IgD-negative memory B cell (primary cell): ENCODE results near the gene EPC1. TPM values are rescaled to one million over a fixed set of nuclear protein-coding genes. Genes with fewer than 3 reads are reported as not detected.
"Not testable (repeated sequence)": the region's sequence is repeated elsewhere in the genome, so short reads cannot be mapped to it uniquely, and the experiment has no call there.

Source experiments
- H3K27ac Mint-ChIP-seq, 3 donors: one replicate each; pipeline ENCODE4 v1.8.0; 2020 to 2022; ENCODE audit warnings: mild to moderate bottlenecking in 3 of 3, mixed read lengths in 3 of 3, moderate library complexity in 1 of 3
- H3K27me3 Mint-ChIP-seq: one replicate; pipeline ENCODE4 v1.8.0; 2021; ENCODE audit warnings: mixed read lengths
- H3K36me3 Mint-ChIP-seq: one replicate; pipeline ENCODE4 v1.8.0; 2020; ENCODE audit warnings: mild to moderate bottlenecking, mixed read lengths
- H3K4me1 Mint-ChIP-seq, 3 donors: one replicate each; pipeline ENCODE4 v1.8.0; 2020 to 2022; ENCODE audit warnings: mixed read lengths in 3 of 3, mild to moderate bottlenecking in 1 of 3
- H3K4me3 Mint-ChIP-seq, 4 donors: one replicate each; pipeline ENCODE4 v1.8.0; 2020 to 2022; ENCODE audit warnings: mild to moderate bottlenecking in 4 of 4, mixed read lengths in 4 of 4, moderate library complexity in 3 of 4
- H3K9me3 Mint-ChIP-seq, 3 donors: one replicate each; pipeline ENCODE4 v1.8.0; 2020 to 2021; ENCODE audit warnings: mixed read lengths in 3 of 3, mild to moderate bottlenecking in 1 of 3
- polyA plus RNA-seq: library from polyadenylated mRNA; unstranded; fragments of 300-500 nt; fragmentation: Illumina TruSeq; gene quantifications from one replicate; pipeline ENCODE4 v1.2.3, GENCODE V29; 2021

Gene EPC1
- polyA plus RNA-seq, 1 donor from 2014 or later, result 78.9 TPM

- peaks cover 42 to 46% (median 45%) of the 10 kb centered on the region in 3 donors for H3K4me1 Mint-ChIP-seq
- H3K9me3 Mint-ChIP-seq, H3K27me3 Mint-ChIP-seq, H3K27ac Mint-ChIP-seq, H3K4me3 Mint-ChIP-seq, H3K36me3 Mint-ChIP-seq: not testable (repeated sequence)
Measured at GRCh38 chr10:32354690-32355089, 7.7 kb upstream of the EPC1 start.

- Mint-ChIP-seq H3K4me3 (peak overlapping the region; percentile 1 to 74 (median 33)), H3K4me1 (peaks cover 51 to 57% (median 52%) of the 10 kb centered on the region in 3 donors), H3K27me3 (no peaks in the 10 kb centered on the region), H3K36me3 (peaks cover 2% of the 10 kb centered on the region), H3K27ac (peak overlapping the region in 1 of 3 donors; percentile 100), H3K9me3 (no peaks in the 10 kb centered on the region)
Measured at GRCh38 chr10:32350811-32351350, 3.9 kb upstream of the EPC1 start.

GRCh38 chr10:32349968-32350738 is 3.2 kb upstream of the EPC1 start:
- H3K4me3 Mint-ChIP-seq, result peak overlapping the region in 2 of 4 donors; percentile 91 to 100

DNA sequence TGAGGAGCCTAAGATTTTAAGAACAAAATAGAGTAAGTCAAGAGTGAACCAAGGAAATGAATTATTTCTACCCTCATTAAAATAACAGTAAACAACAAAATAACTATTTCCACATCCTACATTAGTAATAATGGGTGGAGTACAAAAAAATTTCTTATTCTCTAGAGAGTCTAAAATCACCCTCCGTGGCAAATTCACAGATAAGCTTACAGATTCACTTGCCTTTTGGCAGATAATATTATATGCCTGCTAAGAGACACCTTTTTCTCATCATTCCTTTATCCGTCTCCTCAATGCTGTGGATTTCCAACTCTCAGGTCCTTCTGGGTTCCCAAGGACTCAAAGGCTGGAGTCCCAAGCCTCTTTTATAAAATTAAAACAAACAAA is 2.2 kb upstream of the EPC1 start:
- Mint-ChIP-seq H3K4me3 (peak overlapping the region; percentile 79 to 100 (median 88)), H3K4me1 (peaks cover 55 to 66% (median 61%) of the 10 kb centered on the region in 3 donors), H3K9me3 (no peaks in the 10 kb centered on the region), H3K27ac (peak overlapping the region; percentile 63 to 100 (median 89)), H3K27me3 (no peaks in the 10 kb centered on the region), H3K36me3 (no peaks in the 10 kb centered on the region)

More at GRCh38 chr10:32349968-32350738, 3.2 kb upstream of the EPC1 start:
- no peaks in the 10 kb centered on the region for H3K27me3 Mint-ChIP-seq
- no peaks in the 10 kb centered on the region for H3K9me3 Mint-ChIP-seq
- H3K36me3 Mint-ChIP-seq, result no peaks in the 10 kb centered on the region
- peaks cover 53 to 64% (median 54%) of the 10 kb centered on the region in 3 donors for H3K4me1 Mint-ChIP-seq
- peak overlapping the region in 2 of 3 donors; percentile 68 to 100 for H3K27ac Mint-ChIP-seq

DNA sequence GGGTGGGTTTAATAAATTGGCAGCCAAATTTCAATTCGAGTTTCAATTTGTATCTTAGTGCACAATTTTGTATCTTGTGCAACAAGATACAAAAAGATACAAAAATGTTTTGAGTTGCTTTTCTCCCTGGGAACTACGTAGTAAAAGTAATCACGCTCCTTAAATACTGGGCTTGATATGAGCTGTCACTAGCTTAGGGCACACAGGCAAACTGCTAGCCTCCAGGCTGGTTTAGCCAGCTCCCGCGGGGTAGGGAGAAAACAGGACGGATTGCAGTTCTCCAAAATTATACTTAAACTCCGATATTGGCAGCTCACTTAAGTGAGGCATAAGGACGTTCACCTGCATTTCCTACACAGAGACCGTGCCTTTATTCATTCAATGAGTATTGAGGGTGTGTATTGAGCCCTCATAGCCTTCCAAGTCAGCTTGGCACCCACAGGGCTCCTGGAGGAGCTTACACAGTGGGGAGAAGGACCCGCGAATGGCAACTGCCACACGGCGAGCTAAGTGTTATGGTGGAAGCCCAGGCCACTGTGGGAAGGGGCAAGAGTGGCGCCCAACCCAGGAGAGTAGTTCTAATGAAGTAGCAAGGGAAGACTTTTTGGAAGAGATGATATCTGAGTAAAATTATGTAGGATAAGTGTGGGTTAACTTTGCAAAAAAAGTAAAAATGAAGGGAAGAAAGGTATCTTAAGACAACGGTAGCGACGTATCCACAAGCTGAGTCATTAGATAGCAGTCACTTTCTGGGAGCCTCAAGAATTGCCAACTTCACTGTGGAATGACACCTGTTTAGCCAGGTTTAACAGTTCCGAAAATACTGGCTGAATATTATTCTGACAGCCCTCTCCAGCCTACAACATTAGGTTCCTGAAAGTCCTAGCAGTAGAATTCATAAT is 1.6 kb upstream of the EPC1 start:
- Mint-ChIP-seq H3K4me3 (peak overlapping the region; percentile 79 to 100 (median 92)), H3K27me3 (no peaks in the 10 kb centered on the region), H3K27ac (peak overlapping the region; percentile 88 to 100 (median 89)), H3K9me3 (no peaks in the 10 kb centered on the region), H3K36me3 (no peaks in the 10 kb centered on the region), H3K4me1 (peaks cover 52 to 63% (median 61%) of the 10 kb centered on the region in 3 donors)

DNA sequence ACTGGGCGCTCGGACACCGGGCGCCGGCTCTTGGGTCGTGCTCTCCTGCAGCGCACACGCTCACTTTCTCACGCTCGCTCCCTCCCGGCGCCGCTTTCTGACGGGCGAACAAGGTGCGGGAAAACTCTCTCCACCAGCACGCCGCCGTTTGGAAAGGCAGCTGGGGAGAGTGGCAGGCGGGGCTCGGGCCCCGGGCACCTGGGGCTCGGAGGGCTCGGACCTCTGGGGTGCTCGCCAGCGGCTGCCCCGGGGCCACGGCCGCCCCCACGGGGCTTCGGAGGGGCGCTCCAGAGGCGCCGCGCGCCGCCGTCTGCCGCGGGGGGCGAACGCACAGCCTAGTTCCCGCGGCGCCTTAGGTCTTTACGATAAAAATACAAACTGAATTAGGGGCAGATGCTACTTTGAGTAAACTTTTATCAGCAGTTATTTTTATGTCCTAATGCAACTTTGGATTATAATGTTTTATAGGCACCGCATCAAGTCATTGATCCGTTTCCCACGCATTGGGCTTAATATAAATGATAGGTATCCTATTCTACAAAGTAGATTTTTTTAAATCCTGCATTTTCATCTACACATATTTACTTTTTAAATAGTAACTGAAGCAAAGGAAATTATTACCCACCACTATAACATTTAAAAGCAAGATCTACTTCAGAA is 535 bp upstream of the EPC1 start:
- peak overlapping the region; percentile 88 to 100 (median 100) for H3K27ac Mint-ChIP-seq
- no peaks in the 10 kb centered on the region for H3K9me3 Mint-ChIP-seq
- peak overlapping the region; percentile 79 to 100 (median 92) for H3K4me3 Mint-ChIP-seq
- peaks cover 44 to 57% (median 54%) of the 10 kb centered on the region in 3 donors for H3K4me1 Mint-ChIP-seq
- H3K36me3 Mint-ChIP-seq, result no peaks in the 10 kb centered on the region
- no peaks in the 10 kb centered on the region for H3K27me3 Mint-ChIP-seq

GRCh38 chr10:32346134-32346550 is 816 bp downstream of the EPC1 start:
- Mint-ChIP-seq H3K9me3 (no peaks in the 10 kb centered on the region), H3K4me3 (peak overlapping the region; percentile 97 to 100 (median 98)), H3K27me3 (no peaks in the 10 kb centered on the region), H3K4me1 (peaks cover 47 to 63% (median 60%) of the 10 kb centered on the region in 3 donors), H3K27ac (peak overlapping the region; percentile 100), H3K36me3 (no peaks in the 10 kb centered on the region)

GRCh38 chr10:32341596-32341995 is 5.4 kb downstream of the EPC1 start:
- Mint-ChIP-seq H3K4me1 (peaks cover 52 to 76% (median 70%) of the 10 kb centered on the region in 3 donors), H3K4me3 (peak overlapping the region in 3 of 4 donors; percentile 51 to 72 (median 70)), H3K36me3 (peaks cover 2% of the 10 kb centered on the region), H3K27me3 (no peaks in the 10 kb centered on the region), H3K27ac (peak overlapping the region in 1 of 3 donors; percentile 48), H3K9me3 (no peaks in the 10 kb centered on the region)

DNA sequence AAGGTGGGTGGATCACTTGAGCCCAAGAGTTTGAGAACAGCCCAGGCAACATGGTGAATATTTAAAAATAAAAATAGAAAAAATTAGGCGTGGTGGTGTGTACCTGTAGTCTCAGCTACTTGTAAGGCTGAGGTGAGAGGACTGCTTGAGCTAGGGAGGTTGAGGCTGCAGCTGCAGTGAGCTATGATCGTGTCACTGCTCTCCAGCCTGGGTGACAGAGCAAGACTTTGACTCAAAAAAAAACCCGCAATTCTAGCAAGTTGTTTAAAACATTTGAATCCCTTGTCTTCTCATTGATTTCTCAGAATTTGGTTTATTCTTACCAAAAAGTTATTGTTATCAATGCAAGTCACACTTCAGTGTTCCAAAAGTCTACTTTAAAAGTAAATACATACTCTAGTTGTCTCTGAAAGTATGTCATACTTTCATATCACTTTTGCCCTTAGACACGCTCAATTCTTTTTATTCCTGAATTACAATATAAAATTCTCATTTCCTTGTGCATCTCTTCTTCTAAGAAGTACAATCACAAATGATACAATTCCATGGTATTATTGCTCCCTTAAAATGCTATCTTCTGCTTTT is 6.3 kb downstream of the EPC1 start:
- Mint-ChIP-seq H3K27ac (peak overlapping the region in 1 of 3 donors; percentile 23), H3K4me3 (peak overlapping the region in 3 of 4 donors; percentile 70 to 72 (median 72)), H3K4me1 (peaks cover 60 to 83% (median 71%) of the 10 kb centered on the region in 3 donors), H3K9me3 (no peaks in the 10 kb centered on the region), H3K27me3 (no peaks in the 10 kb centered on the region), H3K36me3 (peaks cover 6% of the 10 kb centered on the region)

DNA sequence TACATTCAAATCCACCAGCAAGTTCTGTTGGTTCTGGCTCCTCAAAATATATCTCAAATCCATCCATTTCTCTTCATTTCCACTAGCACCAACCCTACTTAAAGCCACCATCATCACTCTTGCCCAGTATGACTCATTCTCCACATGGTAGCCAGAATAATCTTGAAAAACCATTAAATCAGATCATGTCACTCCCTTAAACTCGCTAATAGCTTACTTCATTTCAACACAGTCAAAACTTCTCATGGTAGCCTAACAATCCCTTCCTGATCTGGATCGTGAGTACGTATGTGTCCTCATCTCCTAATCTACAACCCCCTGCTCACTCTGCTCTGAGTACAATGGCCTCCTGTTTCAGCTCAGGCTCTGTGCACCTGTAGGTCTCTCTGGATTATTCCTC is 8.7 kb downstream of the EPC1 start:
- Mint-ChIP-seq H3K4me1 (peaks cover 75 to 84% (median 79%) of the 10 kb centered on the region in 3 donors), H3K27me3 (no peaks in the 10 kb centered on the region), H3K9me3 (no peaks in the 10 kb centered on the region), H3K27ac (peak overlapping the region; percentile 20 to 65 (median 39)), H3K4me3 (peak overlapping the region in 3 of 4 donors; percentile 3 to 78 (median 63)), H3K36me3 (peaks cover 7% of the 10 kb centered on the region)

- Mint-ChIP-seq H3K27me3 (no peaks in the 10 kb centered on the region), H3K27ac (peak overlapping the region; percentile 39 to 90 (median 83)), H3K36me3 (peaks cover 7% of the 10 kb centered on the region), H3K4me1 (peaks cover 78 to 88% (median 84%) of the 10 kb centered on the region in 3 donors), H3K9me3 (no peaks in the 10 kb centered on the region), H3K4me3 (peak overlapping the region in 1 of 4 donors; percentile 39)
Measured at GRCh38 chr10:32337350-32337749, 9.6 kb downstream of the EPC1 start.

- no peaks in the 10 kb centered on the region for H3K9me3 Mint-ChIP-seq
- peaks cover 73 to 87% (median 76%) of the 10 kb centered on the region in 3 donors for H3K4me1 Mint-ChIP-seq
- peak overlapping the region in 2 of 4 donors; percentile 24 to 41 for H3K4me3 Mint-ChIP-seq
Measured at GRCh38 chr10:32333849-32334248, 13.1 kb downstream of the EPC1 start.

DNA sequence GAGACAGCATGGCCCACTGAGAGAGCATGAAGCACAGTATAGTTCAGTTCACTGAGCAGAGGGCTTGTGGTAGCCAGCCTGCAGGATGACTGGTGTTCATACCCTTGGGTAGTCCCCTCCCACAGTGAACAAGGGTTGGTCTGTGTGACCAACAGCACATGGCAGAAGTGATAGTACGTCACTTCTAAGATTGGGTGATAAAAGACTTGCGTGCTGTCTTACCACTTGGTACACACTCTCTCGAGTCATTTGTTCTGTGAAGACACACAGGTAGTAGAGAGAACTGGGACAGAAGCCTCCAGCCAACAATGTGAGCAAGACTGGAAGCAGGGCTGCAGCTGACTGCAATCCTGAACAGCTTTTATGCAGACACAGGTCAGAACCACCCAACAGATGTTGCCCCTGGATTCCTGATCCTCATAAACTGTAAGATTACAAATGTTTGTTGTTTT is 14.6 kb downstream of the EPC1 start:
- Mint-ChIP-seq H3K36me3 (peaks cover 5% of the 10 kb centered on the region), H3K9me3 (no peaks in the 10 kb centered on the region), H3K27me3 (no peaks in the 10 kb centered on the region), H3K27ac (peak overlapping the region; percentile 68 to 92 (median 77)), H3K4me1 (peaks cover 71 to 87% (median 73%) of the 10 kb centered on the region in 3 donors), H3K4me3 (peak overlapping the region; percentile 3 to 63 (median 5))

More at GRCh38 chr10:32333849-32334248, 13.1 kb downstream of the EPC1 start:
- H3K27me3 Mint-ChIP-seq, result no peaks in the 10 kb centered on the region
- H3K27ac Mint-ChIP-seq, result peak overlapping the region in 1 of 3 donors; percentile 68
- peaks cover 7% of the 10 kb centered on the region for H3K36me3 Mint-ChIP-seq

GRCh38 chr10:32331606-32332005 is 15.4 kb downstream of the EPC1 start:
- H3K4me3 Mint-ChIP-seq, result peak overlapping the region in 1 of 4 donors; percentile 63
- peak overlapping the region in 1 of 3 donors; percentile 68 for H3K27ac Mint-ChIP-seq
- peaks cover 5% of the 10 kb centered on the region for H3K36me3 Mint-ChIP-seq
- H3K4me1 Mint-ChIP-seq, result peaks cover 73 to 87% (median 73%) of the 10 kb centered on the region in 3 donors
- H3K9me3 Mint-ChIP-seq, result no peaks in the 10 kb centered on the region
- H3K27me3 Mint-ChIP-seq, result no peaks in the 10 kb centered on the region
